Body of pancreas (tissue), 4 donors: ENCODE measurements around the gene NUP98. TPM values are rescaled to one million over a fixed set of nuclear protein-coding genes. Genes with fewer than 3 reads are reported as not detected.

Experiments used
- ATAC-seq: fragments of 150-250 bp; one replicate; pipeline ENCODE4 v1.9.1; 2016
- DNase-seq, 4 donors: peaks; one replicate each; pipeline ENCODE4 v3.0.0-alpha.2; 2019
- H3K27ac ChIP-seq, 4 donors: fragments of 200-600 bp; sonication (generic); 1 replicate in 3 of 4; 2 replicates in 1 of 4; pipeline versions ENCODE4 v1.5.1 to v1.6.1; 2016 to 2019; ENCODE audit warnings: mild to moderate bottlenecking in 1 of 4, mixed read lengths in 1 of 4, moderate library complexity in 1 of 4
- H3K27me3 ChIP-seq, 2 donors: fragments of 200-600 bp; sonication (generic); one replicate each; pipeline ENCODE4 v1.6.0; 2016; ENCODE audit warnings: mild to moderate bottlenecking in 1 of 2
- H3K36me3 ChIP-seq, 2 donors: fragments of 200-600 bp; sonication (generic); replicated peaks in 1 of 2; 2 replicates each; pipeline ENCODE4 v1.5.1; 2016; ENCODE audit warnings: low read depth in 2 of 2; ENCODE audit not compliant: insufficient read depth in 1 of 2
- H3K4me1 ChIP-seq: fragments of 200-600 bp; sonication (generic); one replicate; pipeline ENCODE4 v1.6.0; 2016
- H3K4me3 ChIP-seq, 2 donors: fragments of 200-600 bp; sonication (generic); 1 replicate in 1 of 2; 2 replicates in 1 of 2; pipeline ENCODE4 v1.5.1; 2016 to 2019
- H3K9me3 ChIP-seq, 3 donors: fragments of 200-600 bp; sonication (generic); 1 replicate in 2 of 3; 2 replicates in 1 of 3; pipeline ENCODE4 v1.5.1; 2016
- CTCF ChIP-seq, 7 experiments: fragments of 450-650 bp in 4 of 7; fragments of 200-600 bp in 3 of 7; sonication (generic) in 3 of 7; IDR thresholded peaks; one replicate each; pipeline ENCODE4 v1.5.1; 2016 to 2019; ENCODE audit warnings: antibody characterized with exemption in 7 of 7
- POLR2A ChIP-seq, 3 donors: fragments of 450-650 bp; IDR thresholded peaks; one replicate each; pipeline ENCODE4 v1.6.1; 2016; ENCODE audit warnings: antibody characterized with exemption in 3 of 3, mild to moderate bottlenecking in 2 of 3
- WGBS, 2 donors: methylation state at CpG; one replicate each; pipeline ENCODE4 v1.1.5; 2017; 5-methylcytosine and 5-hydroxymethylcytosine counted together
- intact Hi-C: fragments of 100-400 bp; cut with DNase I; formaldehyde crosslinking; loops from one replicate; pipeline ENCODE4 v1.15.1; 2023
- total RNA-seq, 2 donors: library from RNA; depleted of rRNA; stranded (reverse); fragments of >200 nt; gene quantifications; one replicate each; pipeline ENCODE4 v1.1.0, GENCODE V29; 2016

Gene NUP98
- total RNA-seq, 2 donors from 2014 or later, result 37.9 to 62.0 TPM

- intact Hi-C loops, result no loop called here
- H3K27ac ChIP-seq, result no peak overlapping the region
- H3K4me1 ChIP-seq, result peaks cover 7% of the 10 kb centered on the region
- ATAC-seq (no peak), DNase-seq (no peak)
- no peaks in the 10 kb centered on the region for H3K27me3 ChIP-seq
- TF ChIP-seq POLR2A (IDR thresholded peaks at IDR 0.05) (no peak), CTCF (IDR thresholded peaks at IDR 0.05) (no peak)
- no peak overlapping the region for H3K4me3 ChIP-seq
- H3K36me3 ChIP-seq, result peaks cover 4 to 15% of the 10 kb centered on the region in 2 donors
- H3K9me3 ChIP-seq, result no peaks in the 10 kb centered on the region
Observed at GRCh38 chr11:3736816-3737215, 60.5 kb downstream of the NUP98 start.

GRCh38 chr11:3735827-3736226, 61.5 kb downstream of the NUP98 start:
- H3K36me3 ChIP-seq, result peaks cover 4 to 19% of the 10 kb centered on the region in 2 donors

GRCh38 chr11:3732671-3733436, 64.5 kb downstream of the NUP98 start:
- peaks cover 4 to 20% of the 10 kb centered on the region in 2 donors for H3K36me3 ChIP-seq
- no peak for ATAC-seq

More at GRCh38 chr11:3735827-3736226, 61.5 kb downstream of the NUP98 start:
- H3K4me3 ChIP-seq, result no peak overlapping the region
- no peaks in the 10 kb centered on the region for H3K9me3 ChIP-seq
- intact Hi-C loops, result no loop called here
- TF ChIP-seq CTCF (IDR thresholded peaks at IDR 0.05) (no peak), POLR2A (IDR thresholded peaks at IDR 0.05) (no peak)
- H3K4me1 ChIP-seq, result peaks cover 7% of the 10 kb centered on the region
- no peak overlapping the region for H3K27ac ChIP-seq
- WGBS, 2 donors, result 96 to 98% methylated on average over 4 of the region's 4 CpGs
- ATAC-seq, result no peak
- no peak for DNase-seq
- H3K27me3 ChIP-seq, result no peaks in the 10 kb centered on the region

GRCh38 chr11:3723014-3723708, 74.2 kb downstream of the NUP98 start:
- DNase-seq (peak in 1 of 4 donors; percentile 27), ATAC-seq (no peak)
- no peaks in the 10 kb centered on the region for H3K4me1 ChIP-seq
- no peaks in the 10 kb centered on the region for H3K27me3 ChIP-seq
- no peak for TF ChIP-seq POLR2A (IDR thresholded peaks at IDR 0.05)
- no peak for TF ChIP-seq CTCF (IDR thresholded peaks at IDR 0.05)
- H3K36me3 ChIP-seq, result peaks cover 15 to 28% of the 10 kb centered on the region in 2 donors
- H3K4me3 ChIP-seq, result no peak overlapping the region
- H3K27ac ChIP-seq, result no peak overlapping the region
- no peaks in the 10 kb centered on the region for H3K9me3 ChIP-seq
- 73 to 84% methylated on average over 6 of the region's 6 CpGs for WGBS, 2 donors
- intact Hi-C loops, result loop anchor here (10.0 kb wide), 1 partner anchor 52 kb away; no protein-coding TSS in a partner anchor

More at GRCh38 chr11:3732671-3733436, 64.5 kb downstream of the NUP98 start:
- WGBS, 2 donors, result 80 to 83% methylated on average over 8 of the region's 8 CpGs
- TF ChIP-seq POLR2A (IDR thresholded peaks at IDR 0.05) (no peak), CTCF (IDR thresholded peaks at IDR 0.05) (no peak)
- DNase-seq, result no peak
- Histone ChIP-seq H3K4me1 (peaks cover 7% of the 10 kb centered on the region), H3K27me3 (no peaks in the 10 kb centered on the region), H3K4me3 (no peak overlapping the region), H3K27ac (no peak overlapping the region), H3K9me3 (no peaks in the 10 kb centered on the region)
- intact Hi-C loops, result no loop called here
